ENCODE data around the gene KTN1.

The KTN1 gene

GRCh38 chr14:55578511-55578910 lies 1.5 kb upstream of the KTN1 start:
- no peak for DNase-seq

DNA sequence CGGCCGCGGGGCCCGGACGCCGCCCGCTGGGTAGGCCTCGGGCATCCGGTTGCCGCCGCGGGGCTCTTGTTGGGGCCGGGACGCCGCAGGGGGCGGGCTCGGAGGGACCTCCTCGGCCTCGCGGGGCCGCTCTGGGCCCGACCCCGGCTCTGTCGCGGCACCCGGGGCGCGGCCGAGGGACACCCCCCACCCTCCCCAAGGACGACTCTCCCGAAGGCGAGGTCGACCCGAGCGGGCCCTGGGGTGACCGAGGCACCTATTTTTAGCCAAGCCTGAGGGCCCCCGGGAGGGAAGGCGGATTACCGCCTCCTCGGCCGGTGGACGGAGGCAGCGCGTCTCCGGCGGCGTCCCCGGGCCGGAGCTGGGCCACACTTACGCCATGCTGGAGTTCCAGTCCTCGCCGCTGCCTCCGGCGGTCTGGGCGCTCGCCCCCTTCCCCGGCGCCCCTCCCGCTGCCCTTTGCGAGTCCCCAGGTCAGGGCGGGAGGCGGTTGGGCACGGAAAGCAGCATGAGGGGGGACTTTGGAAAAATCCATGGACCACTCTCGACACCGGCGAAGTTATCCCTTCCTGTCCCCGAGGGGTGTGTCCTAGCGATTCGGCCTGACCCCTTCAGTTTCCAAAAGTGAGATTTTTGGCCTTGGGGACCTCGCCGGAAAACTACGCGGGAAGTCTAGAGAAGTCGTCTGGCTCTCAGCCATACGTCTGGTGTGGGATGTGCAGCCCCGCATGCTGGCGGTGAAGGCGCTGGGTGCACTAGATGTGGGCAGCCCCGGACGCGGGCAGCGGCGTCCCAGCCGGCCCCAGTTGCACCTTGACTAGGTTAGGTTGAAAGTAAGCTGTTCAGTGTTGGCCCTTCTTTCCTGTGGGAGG lies 699 bp downstream of the KTN1 start:
- peak; percentile 8 for DNase-seq

- DNase-seq = no peak
Measured at GRCh38 chr14:55581342-55581771, 1.4 kb downstream of the KTN1 start.

DNA sequence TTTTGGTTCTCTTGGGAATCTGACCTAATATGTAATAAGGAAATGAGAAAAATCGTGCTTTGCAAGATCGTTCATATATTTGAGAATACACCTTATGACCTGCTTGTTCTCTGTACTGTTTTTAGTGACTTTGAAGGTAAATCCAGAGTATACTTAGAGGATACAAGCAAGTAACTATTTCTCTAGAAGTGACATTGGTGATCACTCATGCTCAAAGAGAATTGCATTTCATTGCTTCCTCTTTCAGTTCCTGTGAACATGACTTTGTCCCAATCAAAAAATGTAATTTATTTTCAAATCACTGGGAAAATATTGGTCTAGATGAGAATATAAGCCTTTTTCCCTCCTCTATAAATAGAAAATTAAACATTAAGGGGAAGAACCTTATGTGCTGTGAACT lies 2.7 kb downstream of the KTN1 start:
- DNase-seq = no peak

DNA sequence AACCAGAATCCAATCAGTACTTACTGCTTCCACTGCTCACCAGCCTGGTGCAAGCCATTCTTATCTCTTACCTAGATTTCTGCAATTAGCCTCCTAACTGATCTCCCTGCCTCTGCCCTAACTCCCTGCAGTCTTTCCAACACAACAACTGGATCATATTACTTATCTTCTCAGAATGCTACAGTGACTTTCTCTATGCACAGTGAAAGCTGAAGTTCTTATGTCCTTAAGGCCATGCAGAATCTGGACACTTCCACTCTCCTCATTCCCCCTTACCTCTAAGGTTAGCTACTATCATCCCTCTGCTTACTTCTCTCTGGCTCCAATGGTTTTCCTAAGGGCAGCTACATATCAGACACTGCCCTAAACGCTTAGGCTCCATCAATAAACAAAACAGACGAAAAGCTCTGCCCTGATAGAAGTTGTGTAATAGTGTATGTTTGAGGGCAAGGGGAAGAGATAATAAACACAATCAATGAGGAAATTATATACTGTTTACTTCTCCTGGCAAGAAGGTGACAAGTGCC lies 4.0 kb downstream of the KTN1 start:
- DNase-seq = no peak

GRCh38 chr14:55585854-55586253 lies 5.8 kb downstream of the KTN1 start:
- no peak for DNase-seq

- DNase-seq = no peak
Measured at GRCh38 chr14:55586411-55586810, 6.4 kb downstream of the KTN1 start.

DNA sequence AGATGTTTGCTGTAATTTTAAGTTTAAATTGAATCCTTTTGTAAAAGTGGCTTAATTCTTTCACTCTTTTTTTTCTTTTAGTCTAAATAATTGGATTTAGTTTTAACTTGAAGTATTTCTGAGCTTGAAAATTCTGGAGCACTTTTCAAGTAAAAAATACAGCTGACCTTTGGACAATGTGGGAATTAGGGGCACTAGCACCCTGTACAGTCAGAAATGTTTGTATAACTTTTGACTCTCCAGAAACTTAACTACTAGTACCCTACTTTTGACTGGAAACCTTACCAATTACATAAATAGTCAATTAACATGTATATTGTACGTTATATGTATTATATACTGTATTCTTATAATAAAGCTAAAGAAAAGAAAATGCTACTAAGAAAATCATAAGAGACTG lies 7.8 kb downstream of the KTN1 start:
- no peak for DNase-seq

- no peak for DNase-seq
Measured at GRCh38 chr14:55588259-55588699, 8.3 kb downstream of the KTN1 start.

DNA sequence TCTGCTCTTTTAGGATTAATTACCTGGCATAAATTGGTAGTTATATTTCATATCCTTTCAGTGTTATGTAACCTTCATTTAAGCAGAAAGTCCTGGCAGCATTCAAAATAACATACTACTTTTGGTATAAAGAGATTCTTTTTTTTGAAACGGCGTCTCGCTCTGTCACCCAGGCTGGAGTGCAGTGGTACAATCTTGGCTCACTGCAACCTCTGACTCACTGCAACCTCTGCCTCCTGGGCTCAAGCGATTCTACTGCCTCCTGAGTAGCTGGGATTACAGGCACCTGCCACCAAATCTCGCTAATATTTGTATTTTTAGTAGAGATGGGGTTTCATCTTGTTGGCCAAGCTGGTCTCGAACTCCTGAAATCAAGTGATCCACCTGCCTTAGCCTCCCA lies 9.2 kb downstream of the KTN1 start:
- no peak for DNase-seq

GRCh38 chr14:55592436-55592835 lies 12.4 kb downstream of the KTN1 start:
- no peak for DNase-seq

- no peak for DNase-seq
Measured at GRCh38 chr14:55593698-55594097, 13.7 kb downstream of the KTN1 start.

DNA sequence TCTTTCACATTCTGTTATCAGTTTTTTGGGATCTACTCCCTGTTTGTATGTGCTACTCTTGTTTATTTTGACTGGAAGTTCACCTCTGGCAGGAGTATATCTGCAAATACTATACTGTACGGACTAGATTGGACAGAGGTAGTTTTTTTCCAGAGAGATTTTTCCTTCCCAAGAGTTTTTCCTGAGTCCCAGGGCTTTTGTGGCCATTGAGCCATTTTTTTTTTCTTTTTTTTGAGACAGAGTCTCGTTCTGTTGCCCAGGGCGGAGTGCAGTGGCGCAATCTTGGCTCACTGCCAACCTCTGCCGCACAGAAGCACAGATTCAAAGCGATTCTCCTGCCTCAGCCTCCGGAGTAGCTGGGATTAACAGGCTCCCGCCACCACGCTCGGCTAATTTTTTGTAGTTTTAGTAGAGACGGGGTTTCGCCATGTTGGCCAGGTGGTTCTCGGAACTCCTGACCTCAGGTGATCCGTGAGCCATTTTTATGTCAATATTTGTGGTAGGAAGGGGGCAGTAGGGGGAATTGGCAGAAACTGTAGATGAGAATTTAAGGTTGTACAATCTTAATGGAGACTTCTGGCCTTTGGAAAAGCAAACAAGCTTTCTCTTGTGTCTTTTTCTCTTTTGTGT lies 19.4 kb downstream of the KTN1 start:
- DNase-seq = no peak

DNA sequence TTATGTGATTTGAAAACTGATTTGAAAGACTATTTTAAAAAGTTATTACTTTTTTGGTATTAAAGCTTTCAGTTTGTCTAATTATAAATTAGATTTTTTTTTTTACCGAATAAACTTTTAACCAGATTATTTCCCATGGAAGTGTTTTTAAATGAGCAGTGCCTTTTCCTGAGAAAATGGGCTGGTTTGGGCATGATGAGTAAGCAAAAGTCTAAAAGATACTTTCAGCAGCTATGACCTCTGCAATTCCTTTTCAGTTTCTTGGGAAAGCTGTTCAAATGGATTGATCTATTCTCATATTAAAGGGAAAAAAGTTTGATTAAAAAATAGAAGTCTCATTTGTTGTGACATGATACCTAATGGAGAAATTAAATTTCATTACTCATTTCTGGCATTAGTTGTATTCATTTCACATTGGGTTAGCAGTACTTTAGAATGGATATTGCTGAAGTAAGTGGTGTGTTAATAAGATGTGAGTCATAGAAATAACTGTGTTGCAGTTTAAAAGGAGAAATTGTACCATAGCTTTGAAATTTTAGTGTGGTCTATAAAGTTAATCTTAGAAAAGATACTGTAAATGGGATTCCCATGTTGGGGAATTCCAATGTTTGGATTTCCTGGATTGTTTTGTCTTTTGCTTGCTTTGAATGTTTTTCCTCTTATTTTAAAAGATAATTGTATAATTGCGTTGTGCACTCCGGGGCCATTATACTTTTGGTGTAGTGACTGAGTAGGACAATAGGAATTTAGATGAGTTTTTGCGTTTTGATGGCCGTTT lies 21.0 kb downstream of the KTN1 start:
- DNase-seq = no peak

DNA sequence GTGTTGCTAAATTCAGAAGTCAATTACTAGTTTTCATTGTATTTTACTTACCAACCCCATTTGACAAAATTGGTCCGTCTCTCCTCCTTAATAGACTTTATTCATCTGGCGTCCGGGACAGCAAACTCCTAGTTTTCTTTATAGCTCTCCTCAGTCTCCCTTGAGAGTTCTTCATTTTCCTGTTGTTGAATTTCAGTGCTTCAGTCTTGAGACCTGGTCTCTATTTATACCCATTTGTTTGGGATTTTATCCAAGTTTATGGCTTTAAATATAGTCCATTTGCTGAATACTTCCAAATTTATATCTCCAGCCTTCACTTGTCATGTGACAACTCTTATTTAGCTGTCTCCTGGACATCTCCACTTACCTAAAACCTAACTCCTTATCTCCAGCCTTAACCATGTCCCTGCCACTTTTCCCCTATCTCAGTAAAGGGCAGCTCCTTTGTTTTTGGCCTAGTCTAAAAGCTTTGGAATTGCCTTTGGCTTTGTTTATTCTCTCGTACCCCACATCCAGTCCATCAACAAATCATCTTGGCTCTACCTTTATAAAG lies 23.5 kb downstream of the KTN1 start:
- DNase-seq = no peak

DNA sequence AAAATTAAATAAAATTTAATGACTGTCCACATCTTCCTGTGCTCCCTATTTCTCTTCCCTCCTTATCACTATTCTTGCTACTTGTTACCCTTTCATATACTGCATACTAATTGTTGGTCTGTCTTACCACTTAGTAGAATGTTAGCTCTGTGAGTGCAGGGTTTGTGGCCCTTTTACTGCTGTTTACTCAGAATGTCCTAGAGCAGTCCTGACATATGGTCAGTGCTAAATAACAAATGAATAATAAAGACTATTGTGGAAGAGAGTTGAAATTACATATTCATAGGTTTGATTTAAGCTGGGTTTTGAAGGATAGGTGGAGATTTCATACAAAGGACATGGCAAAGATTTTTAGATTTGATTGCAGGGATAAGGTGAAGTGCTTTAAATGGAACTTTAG lies 24.5 kb downstream of the KTN1 start:
- DNase-seq = no peak

GRCh38 chr14:55604900-55605418 lies 25.0 kb downstream of the KTN1 start:
- DNase-seq = no peak

DNA sequence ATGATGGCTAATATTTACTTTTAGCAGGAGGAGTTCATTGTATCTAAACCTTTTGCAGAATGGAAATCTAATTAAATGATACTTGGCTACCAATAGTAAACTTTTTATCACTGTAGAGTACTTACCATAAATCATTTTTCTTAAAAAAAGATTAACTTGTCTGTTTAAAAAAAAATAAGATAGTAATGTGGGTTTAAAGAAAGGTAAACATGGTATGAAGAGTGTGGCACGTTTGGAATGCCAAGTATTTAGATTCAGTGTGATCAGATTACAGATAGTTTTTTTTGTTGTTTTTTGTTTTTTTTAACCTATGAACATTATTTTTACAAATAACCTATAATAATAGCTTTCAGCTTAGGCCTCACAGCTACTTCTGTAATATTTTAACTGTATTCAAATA lies 25.8 kb downstream of the KTN1 start:
- DNase-seq = no peak

DNA sequence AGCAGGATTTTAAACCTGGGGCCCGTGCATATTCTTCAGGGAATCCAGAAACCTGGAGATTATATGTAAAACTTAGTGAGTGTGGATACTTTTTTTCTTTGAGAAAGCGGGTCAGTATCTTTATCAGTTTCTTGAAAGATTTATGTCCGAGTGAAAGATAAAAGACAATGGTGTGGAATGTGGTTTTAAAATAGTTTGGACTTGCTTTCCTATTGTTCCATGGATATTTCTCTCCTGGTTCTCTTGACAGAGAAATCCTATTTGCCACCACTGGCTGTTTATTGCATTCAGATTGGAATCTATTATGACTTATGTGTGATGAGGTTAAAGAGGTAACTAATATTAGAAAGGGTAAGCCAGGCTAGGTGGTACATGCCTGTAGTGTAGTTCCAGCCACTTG lies 27.4 kb downstream of the KTN1 start:
- no peak for DNase-seq

DNA sequence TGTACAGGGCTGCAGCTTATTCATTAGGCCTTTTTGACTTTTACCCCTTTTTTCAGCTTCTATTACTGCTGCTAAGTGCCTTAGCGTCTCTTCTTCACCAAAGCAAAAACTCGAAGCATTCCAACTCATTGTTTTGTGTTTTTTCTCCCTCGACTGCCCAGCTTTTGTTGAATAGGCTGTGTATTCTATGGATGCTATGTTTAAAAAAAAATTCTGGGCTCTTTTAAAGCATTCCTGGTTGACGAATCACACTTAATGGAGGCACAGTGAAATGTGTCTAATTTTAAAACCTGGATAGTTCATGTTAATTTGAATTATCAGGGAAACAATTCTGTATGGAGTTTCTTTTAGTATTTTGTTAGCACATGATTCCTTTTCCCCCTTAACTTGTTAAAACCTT lies 29.7 kb downstream of the KTN1 start:
- no peak for DNase-seq

GRCh38 chr14:55610713-55611370 lies 30.8 kb downstream of the KTN1 start:
- no peak for DNase-seq

DNA sequence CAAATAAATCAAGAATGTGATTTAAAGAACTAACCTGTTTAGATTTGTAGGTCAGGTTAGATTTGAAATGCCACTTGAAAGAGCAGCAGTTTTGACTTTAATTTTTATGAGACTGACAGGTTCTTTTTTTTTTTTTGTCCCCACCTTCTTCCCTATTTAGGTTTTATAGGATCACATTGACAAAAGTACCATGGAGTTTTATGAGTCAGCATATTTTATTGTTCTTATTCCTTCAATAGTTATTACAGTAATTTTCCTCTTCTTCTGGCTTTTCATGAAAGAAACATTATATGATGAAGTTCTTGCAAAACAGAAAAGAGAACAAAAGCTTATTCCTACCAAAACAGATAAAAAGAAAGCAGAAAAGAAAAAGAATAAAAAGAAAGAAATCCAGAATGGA lies 31.9 kb downstream of the KTN1 start:
- no peak for DNase-seq

Data from NCI-H1092 (cell line).